Small intestine (tissue), 4 donors: ENCODE results near the gene BOC. TPM values are rescaled to one million over a fixed set of nuclear protein-coding genes. Genes with fewer than 3 reads are reported as not detected.

Experiments
- polyA plus RNA-seq, 4 donors: library from polyadenylated mRNA; stranded (reverse) in 3 of 4; unstranded in 1 of 4; fragments of 200-250 nt in 3 of 4; fragments of 120-200 nt in 1 of 4; gene quantifications; one replicate each; pipeline versions ENCODE4 v1.2.1 to v1.2.3, GENCODE V29; 2013
- donor health status: healthy with polysubstance abuse.
- donor health status: Bipolar disorder and iron deficiency.
- donor health status: healthy.

The BOC gene
- polyA plus RNA-seq, 4 donors = 0.22 to 4.6 (median 2.9) TPM

Other genes starting within 250 kb of the BOC start
- gene CD200R1, start 236.5 kb upstream of the BOC start, polyA plus RNA-seq = 1 to 10 TPM in 1 of 4 donors, under 1 TPM in 2, not detected in 1; 0.27 to 1.3 (median 0.48) TPM
- gene GTPBP8, start 220.6 kb upstream of the BOC start, polyA plus RNA-seq = 10 to 100 TPM; 14.7 to 18.8 (median 17.5) TPM
- 10 to 100 TPM in 1 of 4 donors, 1 to 10 TPM in 3; 1.4 to 12.9 (median 2.1) TPM for gene CFAP44, start 229.9 kb downstream of the BOC start, polyA plus RNA-seq